Stimulated activated CD4-positive, alpha-beta T cell treated with anti-CD3 and anti-CD28 coated beads, Interleukin-4, amount 100 ng/mL, for 1 hour (primary cell): ENCODE results near the gene PADI4.
"Not testable (repeated sequence)": the region's sequence is repeated elsewhere in the genome, so short reads cannot be mapped to it uniquely, and the experiment has no call there.

Source experiments
- DNase-seq: peaks from one replicate; pipeline ENCODE4 v3.0.0-alpha.2; 2020

The PADI4 gene

DNA sequence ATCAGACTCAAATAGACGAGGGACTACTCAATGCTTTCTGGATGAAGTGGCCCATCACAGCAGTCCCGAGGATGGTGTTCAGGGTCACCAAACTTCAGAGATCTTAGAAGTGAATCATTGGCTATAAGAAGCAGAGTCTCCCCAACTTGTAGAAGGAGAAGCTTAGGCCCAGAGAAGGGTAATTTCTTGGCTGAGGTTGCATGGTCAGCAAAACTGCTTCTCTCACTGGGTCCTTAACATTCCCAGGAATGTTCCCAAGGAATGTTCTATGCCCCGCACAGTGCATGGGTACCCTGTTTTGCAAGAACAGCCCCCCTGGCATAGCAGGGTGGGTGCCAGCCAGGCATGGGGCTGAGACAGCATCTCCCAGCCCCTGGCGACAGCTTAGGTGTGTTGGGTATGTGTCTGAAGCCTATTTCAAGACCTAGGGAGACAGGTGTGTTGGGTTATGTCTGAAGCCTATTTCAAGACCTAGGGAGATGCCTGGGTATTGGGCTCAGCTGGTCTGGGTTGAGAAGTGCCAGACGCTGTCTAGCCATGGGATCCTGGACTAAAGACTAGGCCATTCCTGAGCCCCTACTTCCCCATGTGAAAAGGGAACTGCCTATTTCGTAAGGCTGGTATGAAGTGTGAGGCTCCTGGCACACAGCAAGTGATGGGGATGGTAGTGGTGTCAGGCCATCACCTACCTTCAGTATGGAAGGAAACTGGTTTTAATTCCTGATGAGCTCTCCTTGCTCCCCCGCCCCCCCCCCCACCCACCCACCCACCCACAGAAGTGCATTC, 90.1 kb downstream of the PADI4 start:
- DNase-seq, result no peak

DNA sequence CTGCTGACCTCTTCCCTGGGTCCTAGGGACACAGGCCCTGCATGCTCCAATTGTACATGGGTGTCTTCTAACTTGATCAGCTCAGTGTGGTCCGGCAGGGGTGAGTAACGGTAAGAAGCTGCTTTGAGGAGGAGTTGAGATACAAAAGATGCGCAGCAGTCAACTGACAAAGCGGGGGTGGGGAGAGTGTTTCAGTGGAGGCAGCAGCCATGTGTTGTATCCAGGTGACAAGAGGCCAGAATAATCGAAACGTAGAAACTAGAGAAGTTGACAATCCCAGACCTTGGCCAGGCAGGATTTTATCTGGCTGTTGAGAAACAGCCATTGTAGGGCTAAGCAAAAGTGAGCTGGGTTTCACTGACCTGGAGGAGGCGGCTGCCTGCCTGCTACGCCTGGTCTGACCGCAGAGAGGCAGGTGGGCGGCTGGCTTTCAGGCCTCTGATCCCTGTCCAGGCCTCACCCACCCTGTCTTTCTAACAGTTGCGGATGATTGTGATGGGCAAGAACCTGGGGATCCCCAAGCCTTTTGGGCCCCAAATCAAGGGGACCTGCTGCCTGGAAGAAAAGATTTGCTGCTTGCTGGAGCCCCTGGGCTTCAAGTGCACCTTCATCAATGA, 92.8 kb downstream of the PADI4 start:
- no peak for DNase-seq

DNA sequence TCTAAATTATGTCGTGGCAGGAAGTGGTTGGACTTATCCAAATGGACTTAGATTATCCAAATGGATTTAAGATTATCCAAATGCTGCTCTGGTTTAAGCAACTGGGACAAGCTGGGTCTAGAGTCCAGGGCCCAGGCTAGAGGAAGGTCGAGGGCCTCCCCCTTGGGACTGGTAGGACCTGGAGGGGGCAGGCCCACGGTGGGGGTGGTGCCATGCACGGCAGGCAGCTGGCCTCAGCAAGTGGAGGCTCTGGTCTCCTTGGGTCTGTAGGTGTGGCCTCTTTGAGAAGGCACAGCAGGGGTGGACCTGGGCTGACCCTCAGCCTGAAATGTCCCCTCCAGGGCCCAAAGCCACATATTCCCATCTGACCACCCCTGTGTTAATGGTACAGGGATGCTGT, 93.8 kb downstream of the PADI4 start:
- DNase-seq, result no peak

DNA sequence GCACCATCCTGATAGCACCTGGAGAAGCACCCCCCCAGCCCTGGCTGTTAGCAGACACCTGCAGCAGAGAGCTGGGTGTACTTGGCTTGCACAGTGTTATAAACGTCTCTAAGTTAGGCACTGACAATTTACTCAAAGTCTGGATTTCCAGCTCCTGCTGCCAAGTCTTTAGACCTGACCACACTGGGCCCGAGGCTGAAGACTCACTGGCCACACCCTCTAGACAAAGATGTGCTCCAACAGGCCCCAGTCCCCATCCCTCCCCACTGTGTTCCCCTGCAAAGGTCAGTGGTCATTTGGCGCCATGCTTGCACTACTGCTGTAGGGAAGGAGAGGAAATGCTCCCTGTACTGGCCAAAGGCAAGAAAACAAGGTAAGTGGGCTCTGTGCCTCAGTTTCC, 95.1 kb downstream of the PADI4 start:
- no peak for DNase-seq

DNA sequence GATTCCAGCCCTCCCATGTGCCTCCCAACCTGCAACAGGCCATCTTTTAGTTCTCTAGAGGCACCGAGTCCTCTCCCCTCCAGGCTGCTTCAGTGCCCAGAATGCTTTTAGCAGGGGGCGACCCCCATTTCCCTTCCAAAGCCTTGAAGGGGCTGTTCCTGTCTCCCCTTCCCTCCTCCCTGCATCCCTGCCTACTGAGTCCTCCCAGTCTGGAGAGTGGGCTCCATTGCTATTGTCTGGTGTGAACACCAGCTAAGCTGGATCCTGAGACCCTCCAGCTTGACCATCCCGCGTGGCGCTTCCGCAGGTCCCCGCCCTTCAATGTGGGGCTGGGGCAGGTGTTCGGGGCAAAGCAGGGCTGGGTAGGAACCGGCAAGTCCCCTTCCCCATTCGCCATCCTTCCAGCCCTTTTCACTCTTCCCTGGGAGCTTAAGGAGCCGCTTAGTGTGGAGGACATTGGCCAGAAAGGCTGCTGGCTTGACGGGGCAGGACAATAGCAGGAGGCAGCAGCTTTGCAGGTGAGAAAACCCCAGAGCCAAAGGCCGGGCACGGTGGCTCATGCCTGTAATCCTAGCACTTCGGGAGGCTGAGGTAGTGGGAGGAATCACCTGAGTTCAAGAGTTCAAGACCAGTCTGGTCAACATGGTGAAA, 96.2 kb downstream of the PADI4 start:
- DNase-seq, result no peak

DNA sequence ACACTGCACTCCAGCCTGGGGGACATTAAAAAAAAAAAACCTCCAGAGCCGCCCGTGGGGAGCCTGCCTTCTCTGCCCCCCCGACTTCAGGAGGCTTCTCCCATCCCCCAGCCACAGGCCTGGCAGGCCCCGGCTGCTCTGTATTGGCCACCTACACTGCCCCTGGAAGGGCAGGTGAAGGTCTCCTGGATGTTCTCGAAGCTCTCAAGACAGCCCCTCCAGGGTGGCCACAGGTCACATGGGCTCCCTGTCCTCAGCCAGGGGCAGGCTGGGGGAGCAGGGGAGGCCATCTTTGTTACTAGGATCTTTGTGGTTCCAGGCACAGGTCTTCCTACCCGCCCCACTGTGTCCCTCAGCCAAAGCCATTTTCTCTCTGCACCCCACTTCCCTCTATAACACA, 96.8 kb downstream of the PADI4 start:
- no peak for DNase-seq

DNA sequence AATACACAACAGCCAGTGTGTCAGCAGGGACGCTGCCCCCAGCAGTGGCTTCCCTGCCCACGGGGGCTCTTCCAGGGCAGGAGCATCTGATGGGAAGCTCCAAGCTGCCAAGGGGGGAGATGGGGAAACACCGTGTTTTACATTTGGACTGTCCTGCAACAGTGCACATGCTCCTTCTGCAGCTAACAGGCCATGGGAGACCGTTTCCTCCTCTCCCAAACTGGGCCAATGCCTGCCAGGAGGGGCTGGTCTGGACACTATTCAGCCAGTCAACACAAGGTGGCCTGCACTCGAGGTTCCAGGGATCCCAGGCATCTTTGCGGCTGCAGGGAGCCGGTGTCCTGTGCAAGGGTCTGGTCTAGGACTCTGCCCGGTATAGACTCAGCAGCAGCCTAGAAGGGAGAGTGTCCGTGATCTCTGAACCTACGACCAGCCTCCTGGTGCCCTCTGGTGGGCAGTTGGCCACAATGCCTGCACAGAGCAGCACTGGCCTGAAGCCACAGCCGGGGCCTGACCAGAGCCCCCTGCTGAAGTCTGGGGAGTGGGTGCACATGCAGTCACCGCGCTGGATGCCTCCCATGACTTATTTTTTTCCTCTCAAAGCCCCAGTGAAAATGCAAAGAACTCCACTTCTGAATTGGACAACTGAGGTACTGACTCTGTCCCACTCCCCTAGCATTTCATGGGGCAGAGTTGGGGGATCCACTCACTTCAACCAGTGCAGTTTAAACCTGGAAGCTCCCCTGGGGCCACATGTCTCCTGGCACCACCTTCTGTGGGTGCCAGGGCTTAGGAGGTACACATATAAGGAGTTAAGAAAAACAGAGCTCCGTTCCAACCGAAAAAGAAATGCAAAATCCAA, 98.1 kb downstream of the PADI4 start:
- peak; percentile 46 for DNase-seq

DNA sequence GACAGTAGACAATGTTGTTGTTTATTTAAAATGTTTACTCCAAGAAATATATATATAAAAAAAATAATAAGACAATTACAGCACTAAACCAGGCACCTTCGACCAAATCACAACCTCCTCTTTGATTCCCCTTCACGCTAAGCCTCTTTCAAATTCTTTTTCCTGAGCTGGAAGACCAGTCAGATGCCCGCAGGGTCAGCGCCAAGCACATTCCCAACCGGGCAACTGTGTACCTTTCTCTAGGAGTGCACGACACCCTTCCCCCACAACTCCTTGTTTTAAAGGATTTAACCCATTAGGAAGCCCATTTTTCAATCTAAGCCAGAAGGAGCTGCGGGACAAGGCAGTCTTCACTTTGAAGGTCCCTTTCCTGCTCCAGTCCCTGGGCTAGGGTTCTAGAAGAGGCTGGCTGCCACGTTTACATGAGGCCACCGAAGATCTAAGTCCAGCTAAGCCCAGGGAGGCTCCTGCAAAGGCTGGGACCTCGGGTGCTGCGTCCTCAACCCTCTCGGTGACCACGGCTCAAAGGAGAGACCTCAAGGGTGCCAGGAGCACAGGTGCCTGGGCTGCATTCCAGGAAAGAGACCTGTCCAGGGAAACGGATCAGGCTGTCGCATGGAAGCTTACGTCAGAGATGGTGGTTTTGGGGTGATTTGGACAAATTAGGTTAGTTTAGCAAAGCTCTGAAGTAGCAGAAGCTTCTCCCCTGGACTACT, 98.9 kb downstream of the PADI4 start:
- not testable (repeated sequence) for DNase-seq

DNA sequence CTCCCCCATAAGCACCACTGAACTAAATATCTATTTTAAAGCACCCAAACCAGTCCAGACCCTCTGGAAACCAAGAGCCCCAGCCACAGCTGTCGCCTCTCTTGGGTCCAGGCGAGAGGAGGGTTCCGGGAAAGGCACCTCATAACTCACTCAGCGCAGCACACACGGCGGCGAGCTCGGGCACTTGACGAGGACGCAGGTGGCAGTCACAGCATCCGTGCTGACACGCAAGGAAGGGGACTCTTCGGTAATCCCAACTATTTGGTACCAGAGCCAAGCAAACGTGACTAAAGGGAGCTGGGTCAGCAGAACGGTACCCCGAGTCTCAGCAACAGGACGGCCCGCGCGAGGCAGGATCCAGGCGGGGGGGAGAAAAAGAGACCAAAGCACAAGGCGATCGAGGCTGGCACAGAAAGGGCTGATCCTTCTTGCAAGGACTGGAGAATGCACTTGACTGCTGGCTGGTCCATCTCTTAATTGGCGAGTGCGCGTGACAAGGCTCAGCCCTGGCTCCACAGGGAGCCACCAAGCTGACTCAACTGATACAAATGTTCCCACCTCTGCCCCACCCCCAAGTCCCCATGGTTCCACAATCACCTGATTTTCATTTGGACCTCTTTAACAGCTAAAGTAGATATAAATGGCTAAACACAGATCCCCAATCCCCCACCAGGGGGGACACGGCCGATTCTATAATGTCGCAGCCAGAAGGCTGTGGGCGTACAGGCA, 100.0 kb downstream of the PADI4 start:
- not testable (repeated sequence) for DNase-seq

DNA sequence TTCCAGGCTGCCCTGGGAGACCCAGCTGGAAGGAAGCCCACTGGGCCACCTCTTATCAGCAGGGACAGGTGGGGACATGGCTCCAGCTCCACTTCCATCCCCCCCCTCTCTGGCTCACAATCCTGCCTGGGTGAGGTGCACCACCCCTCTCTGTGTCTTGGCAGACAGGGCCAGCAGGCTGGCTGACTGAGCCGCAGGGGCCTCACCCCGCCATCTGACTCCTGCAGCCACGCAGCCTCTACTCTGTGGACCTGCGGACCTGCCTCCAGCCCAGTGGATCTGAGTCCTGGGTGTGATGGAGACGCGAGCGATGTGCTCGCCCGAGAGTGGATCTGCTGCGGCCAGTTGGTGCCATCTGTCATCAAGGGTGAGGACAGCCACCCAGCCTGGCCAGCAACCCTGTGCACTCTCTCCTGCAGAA, 101.4 kb downstream of the PADI4 start:
- no peak for DNase-seq

DNA sequence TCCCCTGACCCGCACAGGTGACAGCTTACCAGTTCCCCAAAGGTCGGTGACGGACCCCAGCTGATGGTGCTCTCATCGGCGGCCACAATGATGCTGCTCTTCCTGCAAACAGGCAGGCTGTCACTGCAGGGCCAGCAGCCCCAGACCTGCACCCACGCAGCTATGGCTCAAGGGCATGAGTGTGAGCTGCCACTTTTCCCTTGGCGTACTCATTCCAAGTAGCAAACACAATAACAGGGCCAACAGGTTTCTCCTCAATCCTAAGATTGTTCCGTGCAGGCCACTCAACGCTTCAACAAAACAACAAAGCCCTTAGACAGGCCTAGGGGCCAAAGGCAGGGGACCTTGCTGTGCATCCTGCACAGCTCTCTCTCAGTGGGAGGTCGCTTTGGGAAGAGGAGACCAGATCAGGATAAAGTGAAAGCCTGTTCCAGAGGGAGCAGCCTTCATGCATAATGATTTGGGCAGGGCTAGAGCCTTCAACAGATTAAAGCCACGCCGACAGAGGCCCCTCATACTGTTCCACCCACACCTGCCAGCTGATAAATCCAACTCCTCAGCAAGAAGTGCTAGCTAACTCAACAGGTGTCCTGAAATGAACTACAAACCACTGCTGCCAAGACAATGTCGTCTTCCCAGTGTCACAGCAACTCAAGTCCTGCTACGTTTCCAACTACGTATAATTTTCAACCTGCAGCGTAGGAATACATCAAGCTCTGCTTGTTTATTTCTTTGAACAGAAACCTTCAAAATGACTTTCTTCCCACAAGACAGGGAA, 104.3 kb downstream of the PADI4 start:
- no peak for DNase-seq
